ENCODE measurements around the gene ANKRD12.

ANKRD12 gene

DNA sequence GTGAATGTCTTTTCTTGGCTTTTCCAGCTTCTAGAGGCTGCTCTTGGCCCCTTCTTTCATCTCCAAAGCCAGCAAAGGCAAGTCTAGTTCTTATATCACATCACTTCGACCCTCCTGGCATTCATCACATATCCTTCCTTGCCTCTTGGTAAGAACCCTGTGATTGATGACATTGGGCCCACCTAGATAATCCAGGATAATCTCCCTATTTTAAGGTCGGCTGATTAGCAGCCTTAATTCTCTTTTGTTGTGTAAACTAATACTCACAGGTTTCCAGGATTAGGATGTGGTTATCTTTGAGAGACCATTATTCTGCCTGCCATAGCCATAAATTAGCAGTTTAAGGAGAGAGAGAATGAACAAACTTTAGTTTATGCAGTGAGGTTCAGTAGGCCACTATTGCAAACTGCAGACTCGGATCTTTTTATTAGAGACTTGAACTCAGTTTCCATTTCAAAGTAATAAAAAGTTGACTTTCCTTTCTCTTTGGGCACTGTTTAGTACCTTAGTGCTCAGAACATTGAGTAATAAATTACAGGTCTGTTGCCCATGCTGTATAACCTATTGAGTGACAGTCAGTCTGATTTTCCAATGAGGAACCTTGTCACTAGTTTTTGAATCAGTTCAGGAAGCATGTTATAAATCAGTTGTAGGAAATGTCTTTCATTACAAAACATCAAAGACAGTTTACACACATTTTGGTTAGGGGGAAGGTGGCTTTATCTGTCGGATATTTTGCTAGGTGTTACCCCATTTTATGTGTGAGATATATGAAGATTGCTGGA lies 29.6 kb upstream of the ANKRD12 start:
- DNase-seq, result peak; percentile 40

DNA sequence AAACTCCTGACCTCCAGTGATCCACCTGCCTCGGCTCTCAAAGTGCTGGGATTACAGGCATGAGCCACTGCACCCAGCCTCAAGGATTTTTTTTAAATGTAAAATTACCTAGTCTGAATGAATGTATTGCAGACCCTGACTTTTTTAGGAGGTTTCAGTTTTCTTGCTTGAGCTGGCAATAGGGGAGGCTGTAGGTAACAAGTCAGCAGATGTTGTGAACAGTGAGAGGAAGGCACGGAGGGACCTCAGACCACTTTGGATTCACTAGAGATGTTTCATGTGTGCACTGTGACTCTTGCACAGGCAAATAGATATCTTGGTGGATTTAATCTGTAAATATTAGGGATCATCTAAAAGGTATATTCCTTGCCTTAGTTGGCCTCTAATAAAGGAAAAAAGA lies 27.7 kb upstream of the ANKRD12 start:
- no peak for DNase-seq

DNA sequence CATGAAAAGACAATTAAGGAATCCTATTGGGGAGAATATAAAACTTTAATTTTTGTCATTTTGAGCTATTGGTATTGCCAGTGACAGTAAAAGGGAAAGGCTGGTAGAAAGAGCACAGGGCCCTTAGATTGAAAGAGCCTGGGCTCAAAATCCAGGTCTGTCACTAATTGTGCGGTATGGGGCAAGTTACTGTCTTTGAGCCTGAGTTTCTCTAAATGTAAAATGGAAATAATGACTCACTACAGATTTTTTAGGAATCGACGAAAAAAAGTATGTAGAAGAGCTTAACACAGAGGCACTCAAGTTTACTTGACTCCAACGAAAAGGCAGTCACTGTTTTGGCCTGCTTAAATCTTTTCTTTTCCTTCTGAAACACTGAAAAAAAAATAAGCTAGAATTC lies 27.1 kb upstream of the ANKRD12 start:
- no peak for DNase-seq

DNA sequence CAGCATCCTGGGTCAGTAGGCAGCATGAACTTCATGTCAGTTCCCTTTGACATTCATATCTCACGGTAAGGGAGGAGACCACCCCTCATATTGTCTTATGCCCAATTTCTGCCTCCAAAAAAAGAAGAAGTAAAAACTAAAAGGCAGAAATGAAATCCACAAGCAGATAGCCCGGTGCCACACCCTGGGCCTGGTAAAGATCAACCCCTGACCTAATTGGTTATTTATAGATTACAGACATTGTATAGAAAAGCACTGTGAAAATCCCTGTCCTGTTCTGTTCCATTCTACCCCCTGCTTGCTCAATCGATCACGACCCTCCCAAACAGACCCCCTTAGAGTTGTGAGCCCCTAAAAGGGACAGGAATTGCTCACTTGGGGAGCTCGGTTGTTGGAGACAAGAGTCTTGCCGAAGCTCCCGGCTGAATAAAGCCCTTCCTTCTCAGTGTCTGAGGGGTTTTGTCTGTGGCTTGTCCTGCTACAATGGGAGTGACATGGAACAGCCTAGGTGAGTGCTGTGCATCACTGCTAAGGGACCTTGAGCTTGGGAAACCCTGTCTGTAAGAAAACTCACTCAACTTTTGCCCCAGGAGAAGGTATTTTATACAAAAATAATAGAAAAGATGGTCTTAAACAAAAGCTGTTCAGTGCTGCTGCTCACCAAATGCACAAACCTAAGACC lies 23.0 kb upstream of the ANKRD12 start:
- no peak for DNase-seq

DNA sequence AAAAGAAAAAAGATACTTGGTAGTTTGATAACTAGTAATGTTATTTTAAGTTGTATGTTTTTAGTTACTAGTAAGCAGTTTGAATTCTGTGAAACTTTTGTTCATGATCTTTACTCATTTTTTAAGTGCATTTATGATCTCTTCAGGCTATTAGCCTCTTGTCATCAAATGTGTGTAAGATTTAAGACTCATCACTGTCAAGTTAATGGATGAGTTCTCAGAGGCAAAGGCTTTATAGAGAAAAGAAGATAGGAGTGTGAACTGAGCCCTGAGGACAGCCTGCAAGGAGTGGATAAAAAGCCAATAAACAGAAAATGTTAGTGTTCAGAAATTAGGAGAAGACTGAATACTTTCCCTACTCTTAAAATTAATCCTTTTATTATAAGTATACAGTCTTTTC lies 20.6 kb upstream of the ANKRD12 start:
- no peak for DNase-seq

DNA sequence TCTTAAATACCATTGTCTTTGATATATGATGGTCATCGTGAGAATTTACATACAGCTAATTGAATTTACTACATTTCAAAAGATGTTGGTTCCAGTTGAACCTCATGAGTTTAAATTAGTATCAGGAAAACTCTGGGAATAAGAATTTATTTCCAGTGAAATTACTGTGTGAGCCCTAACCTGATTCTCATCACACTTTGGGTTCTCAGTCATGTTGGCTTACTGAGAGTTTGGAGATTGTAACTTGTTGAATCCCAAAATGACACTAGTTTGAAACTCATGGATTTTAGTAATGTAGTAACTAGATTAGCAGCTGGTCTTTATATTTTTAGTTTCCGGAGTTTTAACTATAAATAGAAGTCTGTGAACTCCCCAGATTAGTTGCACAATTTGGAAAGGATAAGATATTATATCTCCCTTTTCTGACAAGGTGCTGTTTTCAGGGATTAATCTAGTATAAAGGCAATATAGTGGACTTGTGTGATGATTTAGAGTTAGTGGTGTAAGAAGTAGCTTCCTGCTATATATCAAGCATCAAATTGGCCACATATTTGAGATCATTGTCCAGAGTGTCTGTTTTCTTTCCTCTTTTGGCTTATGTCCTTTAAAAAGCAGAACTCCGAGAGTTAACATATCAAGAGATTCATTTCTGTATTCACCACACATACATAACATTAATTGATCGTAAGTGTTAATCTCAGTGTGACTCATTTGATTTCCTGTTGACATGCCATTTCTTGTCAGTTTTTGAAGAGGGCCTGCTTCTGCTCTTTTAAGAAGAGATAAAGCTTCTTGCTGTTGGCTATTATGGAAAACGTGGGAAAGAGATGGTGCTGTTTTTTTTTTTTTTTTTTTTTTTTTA lies 18.4 kb upstream of the ANKRD12 start:
- DNase-seq, result peak; percentile 78

DNA sequence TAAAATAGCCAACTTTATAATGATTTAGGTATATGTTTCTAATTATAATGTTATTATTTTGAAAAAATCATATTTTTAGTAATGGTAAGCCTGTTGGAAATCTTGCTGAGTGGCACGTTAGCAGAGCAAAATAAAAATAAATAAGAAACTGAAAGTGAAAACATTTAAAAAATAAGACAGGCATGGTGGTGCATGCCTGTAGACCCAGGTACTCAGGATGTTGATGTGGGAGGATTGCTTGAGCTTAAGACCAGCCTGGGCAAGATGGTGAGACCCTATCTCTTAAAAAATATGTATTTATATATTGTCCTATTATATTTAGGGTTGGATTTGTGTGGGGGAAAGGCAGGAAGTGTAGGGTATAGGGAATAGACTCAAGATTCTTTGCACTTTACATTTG lies 15.8 kb upstream of the ANKRD12 start:
- DNase-seq, result peak; percentile 55

DNA sequence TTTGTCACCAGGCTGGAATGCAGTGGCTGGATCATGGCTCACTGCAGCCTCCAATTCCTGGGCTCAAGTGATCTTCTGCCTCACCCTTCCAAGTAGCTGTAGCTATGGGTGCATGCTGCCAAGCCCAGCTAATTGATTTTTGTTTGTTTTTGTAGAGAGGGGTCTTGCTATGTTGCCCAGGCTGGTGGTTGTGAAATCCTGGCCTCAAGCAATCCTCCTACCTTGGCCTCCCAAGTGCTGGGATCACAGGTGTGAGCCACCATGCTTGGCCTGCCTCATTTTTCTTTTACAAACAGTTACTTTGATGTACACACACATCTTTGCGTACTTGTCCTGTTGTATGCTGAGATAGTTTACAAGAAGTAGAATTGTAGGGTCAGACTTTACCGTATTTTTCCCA lies 13.1 kb upstream of the ANKRD12 start:
- DNase-seq, result no peak

DNA sequence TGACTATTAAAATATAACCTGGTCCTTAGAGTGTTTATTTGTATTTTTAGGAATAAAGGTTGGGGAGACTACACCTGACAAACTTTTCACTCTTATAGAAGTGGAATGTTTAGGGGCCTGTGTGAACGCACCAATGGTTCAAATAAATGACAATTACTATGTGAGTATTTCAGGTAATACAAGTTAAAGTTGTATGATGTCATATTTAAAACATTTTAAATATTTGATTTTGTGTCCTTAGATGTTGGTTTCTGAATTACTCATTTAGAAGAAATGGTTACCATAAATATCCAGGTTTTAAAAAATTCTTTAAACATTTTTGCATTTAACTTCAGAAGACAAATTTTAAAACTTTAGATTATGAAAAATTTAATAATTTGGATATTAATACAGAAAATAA lies 11.8 kb upstream of the ANKRD12 start:
- DNase-seq, result no peak

DNA sequence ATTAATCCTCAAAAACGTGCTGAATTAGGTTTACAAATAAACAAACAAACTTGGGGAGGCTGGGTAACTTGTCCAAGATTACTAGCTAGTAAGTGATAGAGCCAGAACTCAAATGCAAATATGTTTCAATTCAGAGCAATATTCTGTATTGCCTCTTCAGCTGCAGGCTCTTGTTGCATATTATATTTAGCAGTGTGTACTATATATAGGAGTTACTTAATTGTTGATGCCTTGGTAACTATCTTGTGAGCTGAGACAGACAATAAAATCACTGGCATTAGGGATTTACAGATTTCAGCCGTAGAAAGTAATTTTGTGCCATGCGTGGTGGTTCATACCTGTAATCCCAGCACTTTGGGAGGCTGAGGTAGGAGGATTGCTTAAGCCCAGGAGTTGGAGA lies 10.2 kb upstream of the ANKRD12 start:
- no peak for DNase-seq

DNA sequence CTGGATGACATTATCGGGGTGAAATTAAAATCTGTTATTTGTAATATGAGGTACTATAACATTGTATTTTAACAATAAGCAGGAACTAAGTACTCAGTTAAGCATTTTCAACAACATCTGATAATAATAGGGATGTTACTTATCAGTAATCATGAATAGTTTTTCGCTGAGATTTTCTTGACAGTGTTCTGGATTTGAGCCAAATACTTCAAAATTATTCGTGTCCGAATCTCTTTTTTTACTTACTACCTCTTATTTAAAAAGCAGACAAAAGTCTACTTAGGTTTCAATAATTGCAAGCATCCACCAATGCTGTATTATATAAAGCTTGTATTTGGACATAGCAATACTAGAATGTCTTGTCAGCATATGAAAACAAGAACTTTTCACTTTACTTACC lies 6.4 kb upstream of the ANKRD12 start:
- no peak for DNase-seq

DNA sequence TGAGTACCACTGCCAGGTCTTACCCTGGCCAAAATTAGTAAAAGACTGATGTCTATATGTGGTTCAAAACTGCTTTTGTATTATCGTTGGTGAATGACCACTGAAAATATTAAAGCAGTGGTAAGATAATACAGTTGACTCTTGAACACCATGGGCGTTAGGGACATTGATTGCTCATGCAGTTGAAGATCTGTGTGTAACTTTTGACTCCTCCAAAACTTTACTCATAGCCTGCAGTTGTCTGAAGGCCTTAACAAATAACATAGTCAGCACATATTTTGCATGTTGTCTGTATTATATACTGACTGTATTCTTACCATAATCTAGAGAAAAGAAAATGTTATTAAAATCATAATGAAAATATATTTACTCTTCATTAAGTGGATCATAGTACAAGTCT lies 5.8 kb upstream of the ANKRD12 start:
- no peak for DNase-seq

DNA sequence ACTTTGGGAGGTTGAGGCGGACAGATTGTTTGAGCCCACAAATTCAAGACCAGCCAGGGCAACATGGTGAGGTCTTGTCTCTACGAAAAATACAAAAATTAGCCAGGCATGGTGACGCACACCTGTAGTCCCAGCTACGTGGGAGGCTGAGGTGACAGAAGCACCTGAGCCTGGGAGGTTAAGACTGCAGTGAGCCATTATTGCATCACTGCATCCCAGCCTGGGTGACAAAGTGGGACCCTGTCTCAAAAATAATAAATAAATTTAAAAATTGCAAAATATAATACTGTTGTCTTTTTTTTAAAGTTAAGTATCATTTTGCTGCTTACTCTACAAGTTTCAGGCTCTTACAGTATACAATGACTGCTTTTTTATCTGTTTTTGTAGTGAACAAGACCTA lies 4.0 kb upstream of the ANKRD12 start:
- no peak for DNase-seq

DNA sequence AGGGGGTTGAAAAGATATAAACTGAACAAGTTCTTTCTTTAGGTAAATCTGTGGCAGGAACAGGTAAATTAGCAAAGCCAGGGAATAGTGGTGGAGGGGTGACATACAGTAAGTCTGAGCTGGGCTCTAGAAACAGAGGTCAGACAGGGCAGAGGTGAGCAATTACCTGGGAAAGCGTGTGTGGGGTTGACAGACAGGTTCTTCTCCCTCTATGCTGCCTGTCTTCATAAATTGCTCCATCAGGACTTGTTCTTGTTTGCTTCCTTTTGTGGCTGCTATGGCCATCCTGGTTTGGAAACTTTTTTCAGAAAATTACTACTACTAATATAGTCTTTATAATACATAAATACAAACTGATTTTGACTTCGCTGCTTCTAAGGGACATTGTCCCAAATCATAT lies 3.4 kb upstream of the ANKRD12 start:
- no peak for DNase-seq

DNA sequence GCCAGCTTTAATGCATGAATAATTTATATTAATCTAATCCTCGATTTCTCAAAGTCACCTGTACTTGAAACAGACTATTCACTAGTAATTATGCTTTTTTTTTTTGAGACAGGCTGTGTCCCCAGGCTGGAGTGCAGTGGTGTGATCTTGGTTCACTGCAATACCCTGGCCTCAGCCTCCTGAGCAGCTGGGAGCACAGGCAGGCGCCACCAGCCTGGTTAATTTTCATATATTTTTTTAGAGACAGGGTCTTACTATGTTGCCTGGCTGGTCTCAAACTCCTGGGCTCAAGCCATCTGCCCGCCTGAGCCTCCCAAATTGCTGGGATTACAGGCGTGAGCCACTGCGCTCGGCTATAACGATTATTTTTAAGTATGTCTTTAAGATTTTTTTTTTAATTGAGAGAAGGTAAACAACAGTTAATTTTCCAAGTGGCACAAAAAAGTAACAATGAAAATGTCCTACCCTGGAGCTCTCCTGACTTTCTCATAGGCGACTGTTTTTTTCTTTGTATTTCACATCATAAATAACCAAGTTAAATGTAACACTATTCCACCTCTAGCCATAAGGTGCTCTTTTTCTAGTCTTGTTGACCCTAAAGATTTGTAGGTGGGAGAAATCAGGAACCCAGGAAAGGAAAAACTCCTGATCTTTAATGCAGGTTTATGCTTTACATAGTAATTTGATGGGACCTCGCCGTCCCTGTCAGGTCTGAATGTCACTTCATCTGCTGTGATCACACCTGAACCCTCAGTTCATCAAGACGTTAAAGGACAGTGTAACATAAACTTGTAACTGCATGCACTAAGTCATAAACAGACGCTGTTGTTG lies 1.3 kb upstream of the ANKRD12 start:
- DNase-seq, result no peak

DNA sequence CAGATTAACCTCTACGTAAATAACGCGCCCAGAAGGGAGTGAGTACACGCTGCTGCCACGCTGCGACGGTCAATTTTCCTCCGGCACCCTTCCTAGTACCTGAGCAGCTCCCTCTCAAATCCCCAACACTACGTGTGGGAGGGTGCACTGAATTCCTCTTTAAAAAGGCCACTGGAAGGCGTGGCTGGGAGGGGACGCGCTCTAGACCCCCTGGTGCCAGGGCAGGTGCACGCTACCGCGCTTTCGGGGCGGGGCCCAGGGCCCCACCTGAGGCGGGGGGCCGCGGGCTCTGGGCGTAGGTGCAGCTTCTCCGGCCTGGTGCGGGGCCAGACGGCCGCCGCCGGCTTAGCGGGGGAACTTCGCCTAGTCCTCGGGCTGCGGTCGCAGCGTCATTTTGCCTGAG lies 668 bp upstream of the ANKRD12 start:
- no peak for DNase-seq

DNA sequence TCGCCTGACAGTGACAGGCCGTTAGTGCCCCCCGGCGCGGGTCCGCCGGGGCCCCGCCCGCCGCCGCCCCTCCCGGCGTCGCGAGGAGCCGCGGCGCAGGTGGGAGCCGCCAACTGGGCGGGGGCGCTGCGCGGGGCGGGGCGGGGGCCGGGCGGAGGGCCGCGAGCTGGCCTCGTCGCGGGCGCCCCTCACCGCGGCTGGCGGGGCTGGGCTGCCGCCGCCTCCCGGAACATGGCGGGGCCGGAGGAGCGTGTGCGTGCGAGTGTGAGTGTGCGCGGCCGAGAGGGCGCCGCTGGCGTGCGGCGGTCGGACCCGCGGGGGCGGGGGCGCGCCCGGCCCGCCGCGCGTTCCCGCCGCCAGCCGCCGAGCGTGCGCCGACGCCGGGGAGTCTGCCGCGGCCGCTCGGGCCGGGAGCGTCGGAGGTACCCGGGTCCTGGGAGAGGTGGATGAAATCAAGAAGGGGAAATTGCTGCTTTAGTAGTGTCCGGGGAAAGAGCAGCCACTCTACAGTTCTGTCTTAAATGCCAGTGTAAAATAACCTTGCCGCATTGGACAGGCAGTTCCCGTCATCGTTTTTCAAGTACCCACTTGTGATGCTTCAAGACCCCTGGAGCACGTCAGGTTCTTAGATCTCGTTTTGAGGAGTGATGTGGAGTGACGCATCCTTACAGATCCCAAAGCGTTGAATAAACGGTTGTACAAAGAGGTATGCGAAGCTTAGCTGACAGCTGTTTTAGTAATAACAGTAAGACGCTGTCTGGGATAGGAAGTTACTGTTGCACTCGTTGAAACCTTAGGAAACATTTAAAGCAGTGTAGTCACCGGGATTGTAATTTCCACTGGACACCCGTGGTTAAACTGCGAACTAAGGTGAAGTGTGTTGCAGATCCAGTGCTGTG lies 836 bp downstream of the ANKRD12 start:
- DNase-seq, result peak; percentile 81

DNA sequence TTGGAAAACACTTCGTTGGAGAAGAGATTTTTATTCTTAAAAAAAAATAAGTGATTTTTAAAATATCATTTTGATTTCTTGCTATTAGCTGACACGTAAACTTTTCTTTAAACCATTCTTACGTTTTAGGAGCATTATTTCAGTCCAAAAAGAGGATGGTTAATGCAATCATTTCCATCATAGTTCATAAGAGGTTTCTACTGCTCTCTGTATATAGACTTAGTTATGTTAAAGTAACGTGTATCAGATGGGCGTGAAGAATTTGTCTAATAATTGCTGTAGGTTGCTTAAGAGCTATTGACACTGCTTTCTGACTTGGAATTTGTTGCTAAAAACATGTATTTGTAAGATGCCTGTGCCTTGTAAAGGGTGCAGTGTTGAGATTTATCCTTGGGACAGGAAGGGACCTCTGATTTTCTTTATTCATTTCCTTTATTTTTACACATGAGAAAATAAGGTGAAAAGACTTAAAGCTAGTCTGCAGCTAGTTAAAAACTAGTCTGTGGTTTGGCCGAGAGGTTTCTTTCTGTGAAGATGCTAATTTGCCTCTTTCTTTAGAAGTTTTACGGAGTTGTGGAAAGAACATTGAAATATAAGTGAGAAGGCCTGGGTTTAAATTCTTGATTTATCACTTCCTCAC lies 2.9 kb downstream of the ANKRD12 start:
- DNase-seq, result no peak

DNA sequence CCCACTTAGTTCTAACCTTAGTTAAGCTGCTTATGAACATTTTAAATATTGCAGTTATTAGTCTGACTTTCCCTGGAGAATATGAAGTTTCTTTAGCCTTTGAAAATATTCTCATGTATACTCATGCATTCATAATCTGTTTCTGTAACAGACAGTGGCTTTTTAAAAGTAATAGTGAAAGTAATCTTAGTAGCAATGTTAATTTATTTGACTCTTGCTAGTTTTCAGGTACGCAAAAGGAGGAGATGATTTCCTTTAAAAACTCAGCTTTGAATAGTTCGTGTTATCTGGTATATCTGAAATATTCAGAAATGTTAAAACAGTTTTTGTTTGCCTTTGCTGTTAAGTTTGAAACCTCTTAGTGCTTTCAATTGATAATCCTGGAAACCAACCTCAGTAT lies 3.8 kb downstream of the ANKRD12 start:
- DNase-seq, result no peak

DNA sequence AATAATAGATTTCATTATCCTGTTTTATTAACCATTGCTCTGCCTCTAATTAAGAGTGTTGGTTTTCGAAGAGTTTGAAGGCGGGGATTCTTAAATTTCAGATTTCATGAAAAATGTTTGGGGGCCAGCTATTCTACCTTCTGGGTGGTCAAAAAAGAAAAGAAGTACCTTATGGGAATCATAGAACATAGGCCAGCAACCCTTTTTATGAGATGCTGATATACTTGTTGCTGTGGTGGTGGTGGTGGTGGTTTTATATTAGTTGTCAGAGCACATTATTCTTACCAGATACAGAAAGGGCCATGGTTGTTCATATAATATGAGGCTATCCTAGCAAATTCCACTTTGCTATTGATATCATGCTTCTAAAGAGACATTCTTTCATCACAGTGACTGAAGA lies 4.4 kb downstream of the ANKRD12 start:
- no peak for DNase-seq

DNA sequence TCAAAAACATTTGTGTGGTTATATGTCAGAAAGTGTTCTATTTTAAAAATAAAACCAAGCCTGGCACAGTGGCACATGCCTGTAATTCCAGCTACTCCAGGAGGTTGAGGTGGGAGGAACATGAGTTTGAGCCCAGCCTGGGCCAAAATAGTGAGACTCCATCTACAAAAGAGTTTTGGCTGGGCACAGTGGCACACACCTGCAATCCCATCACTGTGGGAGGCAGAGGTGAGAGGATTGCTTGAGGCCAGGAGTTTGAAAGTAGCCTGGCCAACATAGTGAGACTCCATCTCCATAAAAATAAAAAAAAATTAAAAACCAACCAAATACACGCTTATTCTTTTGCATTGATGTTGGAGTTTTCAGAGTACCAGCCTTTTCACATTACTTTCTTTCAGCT lies 9.6 kb downstream of the ANKRD12 start:
- DNase-seq, result no peak

All from CD4-positive, alpha-beta T cell treated with Interleukin-21 for 1 hour (primary cell).